Adipocyte (in vitro differentiated cells): ENCODE results near the gene PRKCE.

Experiments used
- DNase-seq: peaks from one replicate; pipeline ENCODE4 v3.0.0-alpha.2; 2015; ENCODE audit warnings: low read depth
- H3K27me3 ChIP-seq: replicated peaks from 2 replicates; pipeline ENCODE4 v1.7.0; 2013; ENCODE audit warnings: mild to moderate bottlenecking, low read length, moderate library complexity; ENCODE audit not compliant: control insufficient read depth, insufficient read depth
- H3K36me3 ChIP-seq: 2 replicates; pipeline ENCODE4 v1.7.0; 2013; ENCODE audit warnings: low read length, mild to moderate bottlenecking, moderate library complexity; ENCODE audit not compliant: control insufficient read depth, insufficient read depth, severe bottlenecking
- H3K4me1 ChIP-seq: 2 replicates; pipeline ENCODE4 v1.7.0; 2013; ENCODE audit warnings: mild to moderate bottlenecking, low read length, moderate library complexity; ENCODE audit not compliant: control insufficient read depth, insufficient read depth
- H3K4me3 ChIP-seq: 2 replicates; pipeline ENCODE4 v1.7.0; 2013; ENCODE audit warnings: mild to moderate bottlenecking, low read length, moderate library complexity
- H3K9ac ChIP-seq: 2 replicates; pipeline ENCODE4 v1.7.0; 2013; ENCODE audit warnings: mild to moderate bottlenecking, low read length, moderate library complexity
- H3K9me3 ChIP-seq: 2 replicates; pipeline ENCODE4 v1.7.0; 2013; ENCODE audit warnings: mild to moderate bottlenecking, low read length, moderate library complexity; ENCODE audit not compliant: control insufficient read depth

Gene PRKCE

DNA sequence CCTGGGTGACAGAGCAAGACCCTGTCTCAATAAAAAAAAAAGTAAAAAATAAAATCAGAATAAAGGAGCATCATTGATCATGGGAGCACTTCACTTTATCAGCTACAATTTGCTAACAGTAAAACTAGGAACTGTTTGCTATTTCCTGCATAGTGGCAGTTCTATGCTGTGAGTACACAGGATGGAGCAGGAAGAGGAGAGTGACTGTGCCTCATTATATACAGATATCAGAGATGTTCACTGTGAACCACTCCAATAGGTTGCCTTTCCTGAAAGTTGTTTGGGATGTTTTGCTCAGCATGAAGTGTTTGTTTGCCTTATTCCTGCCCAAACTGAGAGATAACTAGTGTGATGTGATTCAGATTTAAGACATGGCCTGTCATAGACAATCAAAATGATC, 494.4 kb downstream of the PRKCE start:
- Histone ChIP-seq H3K9ac (no peak overlapping the region), H3K4me1 (peaks cover 23% of the 10 kb centered on the region), H3K4me3 (no peak overlapping the region), H3K27me3 (no peaks in the 10 kb centered on the region), H3K36me3 (peaks cover 10% of the 10 kb centered on the region), H3K9me3 (no peaks in the 10 kb centered on the region)
- no peak for DNase-seq

DNA sequence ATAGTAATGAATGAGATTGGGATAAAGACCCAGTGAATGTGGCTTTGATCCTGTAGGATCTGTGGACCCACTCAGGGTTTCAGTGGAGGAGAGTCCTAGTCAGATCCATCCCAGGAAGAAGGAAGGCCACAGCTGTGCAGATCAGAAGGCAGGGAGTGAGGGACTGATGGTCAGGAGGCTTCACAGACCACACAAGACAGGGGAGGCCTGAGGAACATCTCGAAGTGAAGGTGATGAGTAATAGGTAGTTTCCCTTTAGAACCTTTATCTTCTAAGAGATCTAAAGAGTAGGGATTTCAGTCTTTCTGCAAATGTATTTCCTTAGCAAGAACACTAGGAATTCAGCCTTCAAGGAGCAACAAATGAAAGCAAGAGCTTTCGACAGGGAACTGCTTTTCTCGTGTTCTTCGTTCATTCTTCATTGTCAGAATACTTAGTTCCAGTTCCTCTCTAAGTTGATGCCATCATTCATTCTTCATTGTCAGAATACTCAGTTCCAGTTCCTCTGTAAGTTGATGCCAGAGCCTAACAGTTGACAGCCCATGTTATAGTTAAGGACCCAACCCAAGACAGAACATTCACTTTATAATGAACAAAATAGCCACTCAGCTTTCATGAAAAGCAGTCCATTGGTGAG, 495.5 kb downstream of the PRKCE start:
- no peak for DNase-seq
- Histone ChIP-seq H3K4me3 (no peak overlapping the region), H3K27me3 (no peaks in the 10 kb centered on the region), H3K4me1 (peaks cover 29% of the 10 kb centered on the region), H3K36me3 (peaks cover 10% of the 10 kb centered on the region), H3K9ac (no peak overlapping the region), H3K9me3 (no peaks in the 10 kb centered on the region)

DNA sequence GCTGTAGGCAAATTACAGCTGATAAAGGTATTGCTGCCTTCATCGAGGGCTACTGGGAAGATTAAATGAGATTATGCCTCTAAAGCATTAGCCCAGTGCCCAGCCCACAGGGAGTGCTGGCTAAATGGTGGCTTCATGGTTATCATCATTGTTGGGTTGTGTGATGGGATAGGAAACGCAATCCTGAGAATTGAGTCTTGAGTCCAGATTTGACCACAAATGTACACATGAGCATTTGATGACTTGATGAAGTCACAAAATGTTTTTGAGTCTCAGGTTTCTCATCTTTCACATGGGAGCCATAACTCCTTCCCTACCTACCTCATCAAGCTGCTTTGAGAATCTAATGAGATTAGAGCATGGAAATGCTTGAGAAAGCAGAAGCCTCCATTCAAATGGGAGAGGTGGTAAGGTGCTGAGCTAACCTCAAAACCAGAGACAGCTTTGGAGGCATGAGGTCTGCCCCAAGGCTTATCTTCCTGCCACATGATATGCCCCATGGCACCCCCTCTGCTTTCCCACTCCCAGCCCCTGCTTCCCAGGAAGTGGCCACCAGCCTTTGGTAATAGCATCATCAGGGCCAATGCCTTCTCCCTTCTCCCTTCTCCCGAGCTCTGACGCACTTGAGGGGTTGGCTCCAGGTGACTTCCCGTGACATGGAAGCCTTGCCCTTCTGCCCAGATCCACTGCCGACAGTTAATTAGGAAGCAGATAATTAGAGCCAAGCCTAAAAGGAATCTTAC, 496.3 kb downstream of the PRKCE start:
- peaks cover 10% of the 10 kb centered on the region for H3K36me3 ChIP-seq
- no peak overlapping the region for H3K9ac ChIP-seq
- no peaks in the 10 kb centered on the region for H3K27me3 ChIP-seq
- no peaks in the 10 kb centered on the region for H3K9me3 ChIP-seq
- no peak overlapping the region for H3K4me3 ChIP-seq
- H3K4me1 ChIP-seq: peaks cover 23% of the 10 kb centered on the region
- DNase-seq: no peak

DNA sequence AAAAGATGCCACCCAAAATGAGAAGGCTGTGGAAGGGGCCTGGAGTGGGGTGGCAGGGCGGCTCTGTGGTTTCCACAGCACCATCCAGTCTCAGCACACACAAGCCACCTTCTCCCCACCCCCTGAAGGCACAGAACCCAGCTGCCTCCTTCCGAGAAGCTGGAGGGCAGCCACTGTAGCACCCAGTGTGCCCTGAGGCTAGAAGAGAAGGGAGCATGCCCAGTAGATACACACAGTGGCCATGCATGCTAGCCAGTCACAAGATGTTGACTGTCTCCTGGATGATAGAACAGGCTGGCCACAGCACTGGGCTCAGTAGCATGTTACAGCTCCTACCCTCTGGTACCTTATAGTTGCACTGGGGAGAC, 496.9 kb downstream of the PRKCE start:
- Histone ChIP-seq H3K4me1 (peaks cover 18% of the 10 kb centered on the region), H3K9ac (no peak overlapping the region), H3K4me3 (no peak overlapping the region), H3K9me3 (no peaks in the 10 kb centered on the region), H3K27me3 (no peaks in the 10 kb centered on the region), H3K36me3 (peaks cover 10% of the 10 kb centered on the region)
- no peak for DNase-seq

DNA sequence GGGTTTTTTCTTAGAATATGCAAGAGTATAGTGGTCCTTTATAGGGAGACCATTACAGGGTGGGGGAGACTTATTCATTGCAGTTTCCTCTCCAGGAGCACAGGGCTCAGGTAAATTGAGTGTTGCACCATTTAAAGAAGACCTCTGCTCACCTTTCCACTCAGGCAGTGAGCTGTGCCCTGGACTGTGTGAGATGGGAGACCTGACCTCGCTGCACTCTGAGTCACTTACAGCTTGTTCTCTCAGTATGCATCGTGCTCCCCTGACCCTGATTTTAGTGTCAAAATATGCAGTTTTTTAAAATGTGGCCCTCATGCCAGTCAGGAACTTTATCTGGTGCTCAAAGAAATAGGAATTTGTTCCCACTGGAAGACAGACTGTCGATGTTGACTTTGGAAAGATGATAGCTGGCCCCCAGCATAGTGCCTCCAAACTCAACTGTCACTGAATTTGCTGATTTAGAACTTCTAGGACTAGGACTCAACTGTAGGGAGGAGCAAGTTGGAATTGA, 499.0 kb downstream of the PRKCE start:
- H3K4me3 ChIP-seq: no peak overlapping the region

DNA sequence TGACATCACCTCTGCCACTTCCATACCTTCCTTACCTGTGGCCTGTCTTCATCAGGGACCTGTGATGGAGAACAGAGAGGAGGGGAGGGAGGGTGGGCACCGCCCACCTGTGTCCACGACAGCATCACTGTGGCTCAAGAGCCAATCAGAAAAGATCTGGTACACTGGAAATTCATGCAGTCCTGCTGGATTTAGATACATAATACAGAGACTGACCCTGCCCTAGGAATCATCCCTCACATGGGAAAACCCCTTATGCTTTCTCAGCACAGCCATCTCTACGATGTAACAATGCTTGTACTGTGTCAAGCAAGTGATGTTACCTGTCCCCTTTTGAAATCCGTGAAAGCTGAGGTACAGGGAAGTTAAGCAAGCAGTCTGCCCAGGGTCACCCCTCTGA, 500.1 kb downstream of the PRKCE start:
- Histone ChIP-seq H3K4me1 (peaks cover 9% of the 10 kb centered on the region), H3K9ac (no peak overlapping the region), H3K27me3 (no peaks in the 10 kb centered on the region), H3K4me3 (no peak overlapping the region), H3K36me3 (peaks cover 7% of the 10 kb centered on the region), H3K9me3 (no peaks in the 10 kb centered on the region)
- no peak for DNase-seq

More for the DNA sequence above, 499.0 kb downstream of the PRKCE start:
- Histone ChIP-seq H3K27me3 (no peaks in the 10 kb centered on the region), H3K9ac (no peak overlapping the region), H3K4me1 (peaks cover 9% of the 10 kb centered on the region), H3K9me3 (no peaks in the 10 kb centered on the region), H3K36me3 (peaks cover 10% of the 10 kb centered on the region)
- no peak for DNase-seq

DNA sequence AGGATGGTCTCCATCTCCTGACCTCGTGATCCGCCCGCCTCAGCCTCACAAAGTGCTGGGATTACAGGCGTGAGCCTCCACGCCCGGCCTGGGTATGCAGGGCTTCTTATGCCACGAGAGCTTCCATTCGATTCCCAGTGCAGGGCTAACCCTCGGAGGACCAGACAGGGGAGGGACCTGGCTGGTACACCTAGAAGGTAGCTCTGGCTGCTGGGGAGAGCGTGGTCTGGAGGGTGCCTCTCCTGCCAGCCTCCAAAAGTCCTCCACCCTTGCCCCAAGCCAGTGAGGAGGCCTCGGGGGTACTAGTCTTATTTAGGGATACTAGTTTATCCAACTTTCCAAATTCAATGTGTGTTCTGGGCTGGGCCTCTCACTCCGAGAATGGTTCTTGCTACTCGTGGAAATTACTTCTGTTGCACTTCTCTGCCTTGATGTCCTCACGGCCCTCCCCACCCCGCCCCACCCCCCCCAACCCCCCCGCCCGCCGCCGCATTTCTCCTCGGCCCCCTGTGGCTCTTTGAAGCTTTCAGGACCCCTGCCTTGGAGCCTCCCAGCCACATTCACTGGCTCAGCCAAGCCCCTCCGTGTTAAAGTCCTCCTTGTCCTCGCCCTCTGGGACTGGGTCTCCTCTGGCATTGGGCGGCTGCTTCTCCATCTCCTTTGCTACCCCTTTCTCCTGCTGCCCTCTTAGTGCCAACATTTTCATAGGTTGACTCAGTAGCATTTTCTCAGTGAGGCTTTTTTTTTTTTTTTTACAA, 502.7 kb downstream of the PRKCE start:
- peaks cover 9% of the 10 kb centered on the region for H3K4me1 ChIP-seq
- peaks cover under 1% of the 10 kb centered on the region for H3K36me3 ChIP-seq
- H3K4me3 ChIP-seq: no peak overlapping the region
- no peaks in the 10 kb centered on the region for H3K27me3 ChIP-seq
- H3K9me3 ChIP-seq: no peaks in the 10 kb centered on the region
- no peak overlapping the region for H3K9ac ChIP-seq
- no peak for DNase-seq

DNA sequence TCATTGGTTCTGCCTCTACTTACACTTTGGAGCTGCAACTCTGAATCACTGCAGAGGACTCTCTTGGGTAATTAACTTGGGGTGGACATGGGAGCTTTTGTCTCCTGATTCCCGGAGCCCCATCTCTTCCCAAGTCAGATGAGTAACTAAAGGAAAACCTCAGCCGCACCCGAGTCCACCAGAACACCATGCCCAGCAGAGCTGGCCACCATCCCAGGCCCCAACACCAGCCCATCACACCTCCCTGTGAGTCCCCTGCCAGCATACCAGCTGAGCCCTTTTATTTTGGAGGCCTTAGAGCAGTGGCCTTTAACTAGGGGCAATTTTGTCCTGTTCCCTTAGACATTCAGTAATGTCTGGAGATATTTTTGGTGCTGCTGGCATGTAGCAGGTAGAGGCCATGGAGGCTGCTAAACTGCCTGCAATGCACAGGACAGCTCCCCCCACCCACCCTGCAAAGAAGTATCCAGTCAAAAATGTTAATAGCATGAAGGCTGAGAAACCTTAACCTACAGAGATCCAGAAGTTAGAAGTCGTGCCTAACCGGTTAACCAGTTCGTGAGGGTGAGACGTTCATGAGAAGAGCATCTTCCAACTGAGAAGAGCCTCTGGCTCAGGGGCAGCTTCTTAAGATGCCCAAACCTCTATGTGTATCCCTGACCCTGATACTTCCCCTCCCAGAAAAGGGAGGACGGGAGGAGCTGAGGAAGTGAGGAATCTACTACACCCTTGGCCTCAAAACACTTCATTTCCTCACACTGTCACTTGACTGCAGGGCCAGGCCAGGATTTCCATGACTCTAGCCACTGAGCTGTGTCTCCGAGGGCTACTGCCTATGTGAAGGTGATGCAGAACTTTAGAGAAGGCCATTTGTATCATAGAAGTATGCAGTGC, 505.8 kb downstream of the PRKCE start:
- Histone ChIP-seq H3K27me3 (no peaks in the 10 kb centered on the region), H3K4me3 (no peak overlapping the region), H3K9ac (no peak overlapping the region), H3K36me3 (peaks cover 6% of the 10 kb centered on the region), H3K4me1 (peaks cover 11% of the 10 kb centered on the region), H3K9me3 (no peaks in the 10 kb centered on the region)
- no peak for DNase-seq

DNA sequence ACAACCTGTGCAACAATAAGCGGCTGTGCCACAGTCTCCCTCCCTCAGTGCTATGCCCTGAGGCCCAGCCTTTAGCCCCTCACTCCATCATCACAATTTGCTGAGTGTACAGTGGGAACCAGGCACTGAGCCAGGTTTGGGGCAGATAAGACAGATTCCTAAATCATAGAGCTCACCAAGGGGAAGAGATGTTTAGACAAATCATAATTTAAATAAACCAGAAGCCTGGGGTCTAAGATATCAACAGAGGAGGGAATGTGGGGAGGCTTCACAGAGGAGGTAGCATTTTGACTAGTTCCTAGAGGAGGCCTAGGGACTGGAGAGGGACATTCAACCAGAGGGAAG, 506.5 kb downstream of the PRKCE start:
- Histone ChIP-seq H3K36me3 (peaks cover 6% of the 10 kb centered on the region), H3K4me3 (no peak overlapping the region), H3K9ac (no peak overlapping the region), H3K27me3 (no peaks in the 10 kb centered on the region), H3K4me1 (peaks cover 17% of the 10 kb centered on the region), H3K9me3 (no peaks in the 10 kb centered on the region)
- no peak for DNase-seq

DNA sequence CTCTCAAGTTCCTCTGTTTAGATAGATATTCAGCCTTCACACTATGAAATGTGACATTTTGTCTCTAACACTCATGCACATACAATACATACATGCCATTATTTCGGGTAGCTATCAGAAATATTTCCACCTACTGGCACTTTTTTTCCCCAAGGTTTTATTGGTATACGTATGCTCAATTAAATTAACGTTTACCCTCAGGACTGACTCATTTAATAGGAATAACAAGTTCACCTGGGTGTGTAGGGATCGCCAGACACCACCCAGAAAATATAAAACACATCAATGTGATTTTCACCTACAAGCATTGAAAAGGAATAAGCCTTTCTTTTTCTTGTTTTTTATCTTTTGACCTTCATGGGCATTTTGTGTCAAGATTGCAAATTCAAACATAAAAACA, 507.2 kb downstream of the PRKCE start:
- H3K9me3 ChIP-seq: no peaks in the 10 kb centered on the region
- no peak overlapping the region for H3K9ac ChIP-seq
- no peaks in the 10 kb centered on the region for H3K27me3 ChIP-seq
- no peak for DNase-seq
- peaks cover 6% of the 10 kb centered on the region for H3K36me3 ChIP-seq
- H3K4me1 ChIP-seq: peaks cover 21% of the 10 kb centered on the region
- no peak overlapping the region for H3K4me3 ChIP-seq
